Right lobe of liver (tissue), 6 donors: ENCODE results near the gene UNKL. TPM values are rescaled to one million over a fixed set of nuclear protein-coding genes. Genes with fewer than 3 reads are reported as not detected.

Experiments
- ATAC-seq, 4 donors: fragments of 200-7000 bp; cut with Tn5 transposase; one replicate each; pipeline ENCODE4 v1.9.1; 2020; ENCODE audit warnings: mild to moderate bottlenecking in 4 of 4, moderate library complexity in 4 of 4
- DNase-seq, 3 donors: peaks; one replicate each; pipeline ENCODE4 v3.0.0-alpha.2; 2020
- H3K27ac ChIP-seq, 3 donors: fragments of 200-600 bp; one replicate each; pipeline ENCODE4 v1.8.0; 2022
- H3K27me3 ChIP-seq, 2 donors: fragments of 200-600 bp; one replicate each; pipeline ENCODE4 v1.8.0; 2022
- H3K36me3 ChIP-seq, 4 donors: fragments of 200-600 bp; sonication (generic) in 1 of 4; one replicate each; pipeline versions ENCODE4 v1.5.1 to v1.8.0; 2017 to 2022; ENCODE audit warnings: control low read depth in 1 of 4
- H3K4me1 ChIP-seq, 4 donors: fragments of 200-600 bp; sonication (generic) in 1 of 4; one replicate each; pipeline versions ENCODE4 v1.5.1 to v1.8.0; 2017 to 2022; ENCODE audit warnings: control low read depth in 1 of 4
- H3K4me3 ChIP-seq, 3 donors: fragments of 200-600 bp; one replicate each; pipeline ENCODE4 v1.8.0; 2022
- H3K9me3 ChIP-seq, 4 donors: fragments of 200-600 bp; sonication (generic) in 1 of 4; one replicate each; pipeline versions ENCODE4 v1.5.1 to v1.8.0; 2017 to 2022; ENCODE audit warnings: control low read depth in 1 of 4
- CTCF ChIP-seq, 4 donors: fragments of 200-600 bp in 3 of 4; fragments of 450-650 bp in 1 of 4; IDR thresholded peaks; one replicate each; pipeline versions ENCODE4 v1.5.1 to v1.8.0; 2016 to 2022; ENCODE audit warnings: antibody characterized with exemption in 4 of 4, mild to moderate bottlenecking in 2 of 4
- POLR2A ChIP-seq: fragments of 450-650 bp; IDR thresholded peaks from one replicate; pipeline ENCODE4 v1.6.1; 2017; ENCODE audit warnings: antibody characterized with exemption, mild to moderate bottlenecking
- WGBS: methylation state at CpG from one replicate; pipeline ENCODE4 v1.1.6; 2018; ENCODE audit warnings: low coverage, low lambda C conversion rate; ENCODE audit not compliant: insufficient coverage; ENCODE audit errors: missing lambda C conversion rate; 5-methylcytosine and 5-hydroxymethylcytosine counted together
- intact Hi-C, 2 donors: fragments of 100-400 bp; cut with DNase I; formaldehyde crosslinking; loops; one replicate each; pipeline versions ENCODE4 v1.11.2 to v1.14.1; 2022
- total RNA-seq, 6 experiments: library from RNA; depleted of rRNA in 2 of 6; stranded (reverse); fragments of >200 nt in 2 of 6; fragmentation: NEBNext Ultra II Directional in 3 of 6; extraction: Animal tissue kit (Norgen Biotek cat#: 25700) in 3 of 6; gene quantifications; one replicate each; pipeline versions ENCODE4 v1.1.0 to v1.2.4, GENCODE V29; 2016 to 2023
- donor health status: DM: no; HTN: yes; CAD: no.
- donor health status: DM: no; HTN: no; CAD: no.
- donor health status: DM: no; HTN: no; CAD: no.
- donor health status: DM: no; HTN: yes; CAD: no.
- donor health status: DM: no; HTN: yes; CAD: no.

UNKL gene
- total RNA-seq, 6 experiments from 2014 or later, result 9.0 to 14.2 (median 12.0) TPM

- intact Hi-C loops, result no loop called here
- no peak overlapping the region for H3K4me3 ChIP-seq
- no peak overlapping the region for H3K27ac ChIP-seq
- H3K27me3 ChIP-seq, result no peaks in the 10 kb centered on the region
- TF ChIP-seq CTCF (IDR thresholded peaks at IDR 0.05), result no peak
- no peak for TF ChIP-seq POLR2A
- ATAC-seq, result no peak
- DNase-seq, result no peak
- H3K4me1 ChIP-seq, result peaks cover 0 to 25% (median 12%) of the 10 kb centered on the region in 4 donors
- no peaks in the 10 kb centered on the region for H3K36me3 ChIP-seq
- no peaks in the 10 kb centered on the region for H3K9me3 ChIP-seq
- no CpG with 5 or more reads among the region's 31 CpGs for WGBS
Measured at GRCh38 chr16:1347286-1347855, 67.1 kb downstream of the UNKL start.

- DNase-seq (no peak), ATAC-seq (no peak)
- Histone ChIP-seq H3K9me3 (no peaks in the 10 kb centered on the region), H3K27me3 (no peaks in the 10 kb centered on the region), H3K4me3 (no peak overlapping the region), H3K27ac (no peak overlapping the region), H3K36me3 (no peaks in the 10 kb centered on the region), H3K4me1 (peaks cover 0 to 22% (median 11%) of the 10 kb centered on the region in 4 donors)
- intact Hi-C loops, result no loop called here
- WGBS, result 73% methylated on average over 10 of the region's 34 CpGs
- TF ChIP-seq POLR2A (no peak), CTCF (IDR thresholded peaks at IDR 0.05) (no peak)
Measured at GRCh38 chr16:1346422-1347285, 67.8 kb downstream of the UNKL start.

GRCh38 chr16:1345651-1346421 is 68.7 kb downstream of the UNKL start:
- 91% methylated on average over 3 of the region's 31 CpGs for WGBS
- TF ChIP-seq CTCF (IDR thresholded peaks at IDR 0.05) (no peak), POLR2A (no peak)
- H3K4me1 ChIP-seq, result peaks cover 0 to 18% (median 9%) of the 10 kb centered on the region in 4 donors
- H3K27ac ChIP-seq, result no peak overlapping the region
- ATAC-seq (no peak), DNase-seq (no peak)
- intact Hi-C loops, result no loop called here
- no peaks in the 10 kb centered on the region for H3K27me3 ChIP-seq
- H3K9me3 ChIP-seq, result no peaks in the 10 kb centered on the region
- H3K36me3 ChIP-seq, result no peaks in the 10 kb centered on the region
- H3K4me3 ChIP-seq, result no peak overlapping the region

- H3K27me3 ChIP-seq, result no peaks in the 10 kb centered on the region
- TF ChIP-seq POLR2A (no peak), CTCF (IDR thresholded peaks at IDR 0.05) (no peak)
- no peak for DNase-seq
Measured at GRCh38 chr16:1345087-1345486, 69.4 kb downstream of the UNKL start.

More at GRCh38 chr16:1345087-1345486, 69.4 kb downstream of the UNKL start:
- intact Hi-C loops, result no loop called here
- WGBS, result no CpG with 5 or more reads among the region's 11 CpGs
- H3K9me3 ChIP-seq, result no peaks in the 10 kb centered on the region
- no peak overlapping the region for H3K4me3 ChIP-seq
- no peak for ATAC-seq
- H3K36me3 ChIP-seq, result no peaks in the 10 kb centered on the region
- H3K4me1 ChIP-seq, result peaks cover 0 to 13% (median 6%) of the 10 kb centered on the region in 4 donors
- no peak overlapping the region for H3K27ac ChIP-seq
